B cell (primary cell): ENCODE data around the gene NHS. TPM values are rescaled to one million over a fixed set of nuclear protein-coding genes. Genes with fewer than 3 reads are reported as not detected.

Source experiments
- ATAC-seq: fragments of 200-7000 bp; cut with Tn5 transposase; one replicate; pipeline ENCODE4 v1.10.0; 2021; ENCODE audit warnings: low read depth, mild to moderate bottlenecking, moderate number of reproducible peaks, moderate library complexity
- CTCF ChIA-PET: fragments of 350-600 bp; sonication (Branson Sonifier 250); formaldehyde crosslinking; loops from one replicate; lab custom pipeline; 2021; ENCODE audit warnings: antibody characterized with exemption, inconsistent platforms; lab: Charles Lee
- POLR2A ChIA-PET: fragments of 350-600 bp; sonication (Branson Sonifier 250); formaldehyde crosslinking; loops from one replicate; lab custom pipeline; 2021; ENCODE audit warnings: antibody characterized with exemption; lab: Charles Lee
- DNase-seq: peaks from one replicate; pipeline ENCODE4 v3.0.0; 2013
- H2AFZ ChIP-seq: 2 replicates; pipeline ENCODE4 v1.6.1; 2012; ENCODE audit warnings: mild to moderate bottlenecking, low read depth, low read length; ENCODE audit not compliant: insufficient read depth, poor library complexity, severe bottlenecking
- H3K27ac ChIP-seq, 2 donors: 1 replicate in 1 of 2; 2 replicates in 1 of 2; pipeline ENCODE4 v1.5.1; 2012 to 2013; ENCODE audit warnings: low read length in 2 of 2, mild to moderate bottlenecking in 2 of 2, moderate library complexity in 1 of 2
- H3K27me3 ChIP-seq, 4 experiments: fragments of 200-600 bp in 1 of 4; sonication (generic) in 1 of 4; replicated peaks in 1 of 4; 1 replicate in 2 of 4; 2 replicates in 2 of 4; pipeline versions ENCODE4 v1.6.1 to v1.7.0; 2013 to 2016; ENCODE audit warnings: low read length in 3 of 4, mild to moderate bottlenecking in 2 of 4, mixed read lengths in 1 of 4, moderate library complexity in 1 of 4; ENCODE audit not compliant: insufficient read depth in 4 of 4, control insufficient read depth in 3 of 4; ENCODE audit errors: control extremely low read depth in 1 of 4
- H3K36me3 ChIP-seq, 2 experiments: replicated peaks in 1 of 2; 1 replicate in 1 of 2; 2 replicates in 1 of 2; pipeline versions ENCODE4 v1.6.1 to v1.7.1; 2013; ENCODE audit warnings: low read length in 1 of 2; ENCODE audit not compliant: insufficient read depth in 2 of 2, control insufficient read depth in 1 of 2; ENCODE audit errors: control extremely low read depth in 1 of 2, extremely low read depth in 1 of 2
- H3K4me1 ChIP-seq, 2 donors: fragments of 200-600 bp in 1 of 2; sonication (generic) in 1 of 2; 1 replicate in 1 of 2; 2 replicates in 1 of 2; pipeline versions ENCODE4 v1.5.1 to v1.6.1; 2013 to 2017; ENCODE audit warnings: low read length in 2 of 2; ENCODE audit not compliant: control insufficient read depth in 2 of 2, insufficient read depth in 2 of 2
- H3K4me2 ChIP-seq: replicated peaks from 2 replicates; pipeline ENCODE3; 2012; ENCODE audit warnings: mild to moderate bottlenecking, low read depth, low read length; ENCODE audit not compliant: poor library complexity, severe bottlenecking
- H3K4me3 ChIP-seq, 5 experiments: fragments of 200-600 bp in 1 of 5; sonication (generic) in 1 of 5; 1 replicate in 3 of 5; 2 replicates in 2 of 5; pipeline versions ENCODE4 v1.5.1 to v1.7.0; 2011 to 2016; ENCODE audit warnings: low read length in 4 of 5, mild to moderate bottlenecking in 4 of 5, low read depth in 2 of 5, control low read depth in 1 of 5, moderate library complexity in 1 of 5; ENCODE audit not compliant: insufficient read depth in 1 of 5; ENCODE audit errors: control extremely low read depth in 1 of 5, extremely low read depth in 1 of 5
- H3K79me2 ChIP-seq: fragments of 200-600 bp; sonication (generic); one replicate; pipeline ENCODE4 v1.6.0; 2016; ENCODE audit warnings: low read length; ENCODE audit not compliant: control insufficient read depth, insufficient read depth
- H3K9ac ChIP-seq: fragments of 200-600 bp; sonication (generic); 2 replicates; pipeline ENCODE4 v1.6.1; 2017; ENCODE audit warnings: mild to moderate bottlenecking, low read length, moderate library complexity
- H3K9me3 ChIP-seq, 3 donors: one replicate each; pipeline versions ENCODE4 v1.6.1 to v1.7.1; 2013; ENCODE audit warnings: low read length in 2 of 3; ENCODE audit not compliant: control insufficient read depth in 2 of 3, insufficient read depth in 1 of 3; ENCODE audit errors: control extremely low read depth in 1 of 3
- H4K20me1 ChIP-seq: 2 replicates; pipeline ENCODE4 v1.6.0; 2012; ENCODE audit warnings: mild to moderate bottlenecking, low read length; ENCODE audit not compliant: insufficient read depth, control insufficient read depth, poor library complexity, severe bottlenecking
- H3K27ac Mint-ChIP-seq: one replicate; pipeline ENCODE4 v1.8.0; 2021; ENCODE audit warnings: mixed read lengths
- H3K27me3 Mint-ChIP-seq: one replicate; pipeline ENCODE4 v1.8.0; 2021; ENCODE audit warnings: mixed read lengths
- H3K4me1 Mint-ChIP-seq: one replicate; pipeline ENCODE4 v1.8.0; 2021; ENCODE audit warnings: mixed read lengths
- H3K4me3 Mint-ChIP-seq: one replicate; pipeline ENCODE4 v1.8.0; 2021; ENCODE audit warnings: mixed read lengths
- H3K9me3 Mint-ChIP-seq: one replicate; pipeline ENCODE4 v1.8.0; 2022; ENCODE audit warnings: mixed read lengths; ENCODE audit not compliant: insufficient read depth
- CTCF ChIP-seq: fragments of 200-600 bp; IDR thresholded peaks from one replicate; pipeline ENCODE4 v1.8.0; 2022; ENCODE audit warnings: antibody characterized with exemption, mild to moderate bottlenecking
- EZH2 ChIP-seq: IDR thresholded peaks from 2 replicates; pipeline ENCODE4 v1.6.1; 2012; ENCODE audit warnings: borderline replicate concordance, low read depth, mild to moderate bottlenecking, moderate library complexity, low read length; ENCODE audit not compliant: insufficient read depth, poor library complexity, severe bottlenecking
- WGBS: methylation state at CpG from one replicate; pipeline ENCODE4 v1.1.5; 2013; ENCODE audit warnings: missing lambda C conversion rate; ENCODE audit not compliant: insufficient coverage; 5-methylcytosine and 5-hydroxymethylcytosine counted together
- intact Hi-C: fragments of 100-400 bp; cut with micrococcal nuclease; formaldehyde crosslinking; loops from one replicate; pipeline ENCODE4 v1.10.0; 2022
- polyA plus RNA-seq: library from polyadenylated mRNA; depleted of rRNA; stranded (reverse); fragments of >200 nt; gene quantifications from 2 replicates; pipeline ENCODE4 v1.2.3, GENCODE V29; 2012
- total RNA-seq, 2 donors: library from RNA; stranded (reverse); fragments of 120-200 nt in 1 of 2; gene quantifications; 1 replicate in 1 of 2; 2 replicates in 1 of 2; pipeline versions ENCODE4 v1.2.3 to v1.2.4, GENCODE V29; 2013 to 2022

The NHS gene
- total and polyA plus RNA-seq, 2 donors (not counting 1 experiment from before 2014, with no cell fraction given): not detected

- Histone ChIP-seq H3K79me2 (no peaks in the 10 kb centered on the region), H4K20me1 (no peaks in the 10 kb centered on the region), H3K9me3 (no peaks in the 10 kb centered on the region), H3K27ac (no peak overlapping the region), H3K4me1 (no peaks in the 10 kb centered on the region), H3K4me2 (no peak overlapping the region), H2AFZ (no peak overlapping the region), H3K4me3 (no peak overlapping the region), H3K9ac (no peak overlapping the region), H3K36me3 (no peaks in the 10 kb centered on the region), H3K27me3 (no peaks in the 10 kb centered on the region)
- Mint-ChIP-seq H3K27me3 (no peaks in the 10 kb centered on the region), H3K27ac (no peak overlapping the region), H3K9me3 (no peaks in the 10 kb centered on the region), H3K4me1 (no peaks in the 10 kb centered on the region), H3K4me3 (no peak overlapping the region)
- TF ChIP-seq EZH2 (no peak), CTCF (no peak)
- no CpG with 5 or more reads among the region's 3 CpGs for WGBS
- ATAC-seq: no peak
- DNase-seq: no peak
- ChIA-PET POLR2A (no interaction called here), CTCF (no interaction called here)
- intact Hi-C loops: no loop called here
Measured at GRCh38 chrX:17440836-17441235, 65.8 kb downstream of the NHS start.

GRCh38 chrX:17441965-17442364, 67.0 kb downstream of the NHS start:
- no peak for DNase-seq
- H3K9me3 Mint-ChIP-seq: no peaks in the 10 kb centered on the region
- Histone ChIP-seq H3K36me3 (no peaks in the 10 kb centered on the region), H3K4me3 (no peak overlapping the region), H3K9ac (no peak overlapping the region), H4K20me1 (no peaks in the 10 kb centered on the region), H3K9me3 (no peaks in the 10 kb centered on the region), H3K4me1 (no peaks in the 10 kb centered on the region), H3K27me3 (no peaks in the 10 kb centered on the region), H3K27ac (no peak overlapping the region), H2AFZ (no peak overlapping the region), H3K4me2 (no peak overlapping the region), H3K79me2 (no peaks in the 10 kb centered on the region)
- no peak overlapping the region for H3K4me3 Mint-ChIP-seq
- H3K27ac Mint-ChIP-seq: no peak overlapping the region
- H3K4me1 Mint-ChIP-seq: no peaks in the 10 kb centered on the region
- ChIA-PET POLR2A (no interaction called here), CTCF (no interaction called here)
- no peaks in the 10 kb centered on the region for H3K27me3 Mint-ChIP-seq
- TF ChIP-seq CTCF: no peak
- TF ChIP-seq EZH2: no peak
- intact Hi-C loops: no loop called here
- no peak for ATAC-seq
